HG02970 (cell line): ENCODE measurements around the gene DPH6.

Experiments
- ATAC-seq: cut with Tn5 transposase; IDR thresholded peaks from one replicate; pipeline ENCODE4 v1.9.1; 2021; ENCODE audit warnings: mild to moderate bottlenecking, moderate library complexity, moderate number of reproducible peaks; ENCODE audit not compliant: unreplicated experiment, low FRiP score

Gene DPH6

GRCh38 chr15:35490511-35490910 lies 55.5 kb downstream of the DPH6 start:
- ATAC-seq, result no peak

DNA sequence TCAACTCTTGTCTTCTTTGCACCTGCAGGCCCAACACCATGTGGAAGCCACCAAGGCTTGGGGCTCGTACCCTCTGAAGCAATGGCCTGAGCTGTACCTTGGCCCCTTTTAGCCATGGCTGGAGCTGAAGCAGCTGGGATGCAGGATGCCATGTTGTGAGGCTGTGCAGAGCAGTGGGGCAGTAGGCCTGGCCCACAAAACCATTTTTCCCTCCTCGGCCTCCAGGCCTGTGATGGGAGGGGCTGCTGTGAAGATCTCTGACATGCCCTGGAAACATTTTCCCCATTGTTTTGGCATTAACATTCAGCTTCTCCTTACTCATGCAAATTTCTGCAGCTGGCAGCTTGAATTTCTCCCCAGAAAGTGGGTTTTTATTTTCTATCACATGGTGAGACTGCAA lies 58.5 kb downstream of the DPH6 start:
- no peak for ATAC-seq

GRCh38 chr15:35486296-35486695 lies 59.7 kb downstream of the DPH6 start:
- ATAC-seq, result no peak

DNA sequence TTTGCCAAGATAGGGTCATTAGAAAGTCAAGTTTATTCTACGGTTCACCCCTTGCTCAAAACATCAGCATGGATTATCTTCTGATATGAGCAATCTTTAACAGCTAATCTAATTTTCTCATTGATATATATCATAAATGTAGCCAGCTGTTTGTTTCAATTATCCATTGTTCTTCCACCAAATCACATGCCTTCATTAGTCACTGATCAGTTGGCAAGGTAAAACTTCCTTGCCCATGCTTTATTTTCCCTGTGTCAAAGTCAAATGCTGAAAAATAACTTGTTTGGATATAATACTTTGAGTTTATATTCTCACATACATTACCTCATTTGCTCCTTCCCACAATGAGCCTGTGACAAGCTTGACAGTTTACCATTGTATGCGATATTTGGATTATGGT lies 60.6 kb downstream of the DPH6 start:
- ATAC-seq, result no peak

DNA sequence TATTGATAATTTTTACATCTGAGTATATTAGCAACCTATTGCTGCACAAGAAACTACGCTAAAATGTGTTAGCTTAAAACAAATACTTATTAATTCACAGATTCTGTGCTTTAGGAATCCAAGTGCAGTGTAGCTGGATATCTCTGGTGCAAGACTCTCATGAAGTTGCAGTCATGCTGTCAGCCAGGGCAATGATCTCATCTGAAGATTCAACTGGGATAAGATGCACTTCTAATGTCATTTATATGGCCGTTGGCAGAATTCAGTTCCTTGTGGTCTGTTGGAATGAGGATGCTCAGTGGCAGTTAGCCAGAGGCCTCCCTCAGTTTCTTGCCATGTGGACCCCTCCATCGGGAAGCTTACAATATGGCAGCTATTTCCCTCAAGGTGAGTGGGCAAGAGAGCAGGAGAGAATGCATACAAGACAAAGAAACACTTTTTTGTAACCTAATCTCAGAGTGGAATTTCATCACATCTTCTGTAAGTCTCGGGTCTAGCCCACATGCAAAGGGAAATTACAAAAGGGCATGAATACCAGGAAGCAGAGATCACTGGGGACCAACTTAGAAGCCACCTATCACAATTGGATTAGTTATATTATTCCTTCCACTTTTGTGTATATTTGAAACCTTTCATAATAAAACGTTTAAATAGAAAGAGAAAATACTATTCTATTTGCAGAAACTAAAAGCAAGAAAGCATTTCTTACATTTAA lies 61.6 kb downstream of the DPH6 start:
- ATAC-seq, result no peak

DNA sequence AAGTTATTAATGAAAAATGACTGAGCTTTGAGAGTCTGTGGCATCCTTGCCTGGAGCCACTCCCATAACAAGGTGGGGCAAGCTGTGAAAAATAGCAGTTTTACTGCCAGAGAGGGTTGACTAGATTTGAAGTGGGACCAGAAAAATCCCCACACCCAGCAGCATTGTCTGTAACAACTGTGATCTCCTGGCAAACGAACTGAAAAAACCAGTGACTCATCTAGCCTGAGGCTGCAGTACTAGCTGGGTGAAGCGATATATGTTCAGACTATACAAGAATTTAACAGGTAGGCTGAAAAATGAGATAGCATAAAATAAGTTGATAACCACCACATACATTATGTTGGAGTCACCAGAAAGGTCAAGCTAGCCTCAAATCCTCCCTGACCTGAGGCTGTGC lies 64.0 kb downstream of the DPH6 start:
- no peak for ATAC-seq

DNA sequence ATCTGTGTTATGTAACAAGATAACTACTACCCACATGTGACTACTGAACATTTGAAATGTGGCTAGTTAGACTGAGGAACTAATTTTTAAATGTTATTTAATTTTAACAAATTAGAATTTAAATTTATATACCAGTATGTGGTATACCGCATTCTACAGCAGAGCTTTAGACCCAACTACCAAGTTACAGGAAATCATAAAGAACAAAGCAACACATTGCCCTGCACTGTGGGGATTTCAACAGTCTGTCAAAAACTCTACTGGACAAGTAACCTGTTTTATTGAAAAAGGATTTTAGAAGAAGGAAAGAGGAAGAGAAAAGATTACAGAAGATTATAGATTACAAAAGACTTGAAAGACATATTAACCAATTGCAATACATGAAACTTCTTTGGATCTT lies 64.9 kb downstream of the DPH6 start:
- no peak for ATAC-seq

DNA sequence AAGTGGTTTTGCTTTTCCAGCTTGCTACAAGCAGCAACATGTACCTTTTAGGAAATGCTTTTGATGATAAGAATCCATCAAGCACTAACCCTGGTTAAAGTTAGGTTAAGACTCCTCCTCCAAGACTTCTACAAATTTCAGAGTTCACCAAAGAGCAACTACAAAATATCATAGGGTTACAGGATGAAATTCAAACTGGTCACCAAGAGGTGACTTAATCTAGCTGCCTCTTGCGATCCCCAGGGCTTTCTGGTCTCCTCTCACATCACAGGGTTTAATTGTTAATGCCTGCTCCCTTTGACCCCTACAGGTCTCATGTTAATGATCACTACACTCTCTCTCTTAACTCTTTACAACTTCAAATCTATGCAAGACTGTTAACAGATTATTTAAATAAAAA lies 66.5 kb downstream of the DPH6 start:
- ATAC-seq, result no peak

DNA sequence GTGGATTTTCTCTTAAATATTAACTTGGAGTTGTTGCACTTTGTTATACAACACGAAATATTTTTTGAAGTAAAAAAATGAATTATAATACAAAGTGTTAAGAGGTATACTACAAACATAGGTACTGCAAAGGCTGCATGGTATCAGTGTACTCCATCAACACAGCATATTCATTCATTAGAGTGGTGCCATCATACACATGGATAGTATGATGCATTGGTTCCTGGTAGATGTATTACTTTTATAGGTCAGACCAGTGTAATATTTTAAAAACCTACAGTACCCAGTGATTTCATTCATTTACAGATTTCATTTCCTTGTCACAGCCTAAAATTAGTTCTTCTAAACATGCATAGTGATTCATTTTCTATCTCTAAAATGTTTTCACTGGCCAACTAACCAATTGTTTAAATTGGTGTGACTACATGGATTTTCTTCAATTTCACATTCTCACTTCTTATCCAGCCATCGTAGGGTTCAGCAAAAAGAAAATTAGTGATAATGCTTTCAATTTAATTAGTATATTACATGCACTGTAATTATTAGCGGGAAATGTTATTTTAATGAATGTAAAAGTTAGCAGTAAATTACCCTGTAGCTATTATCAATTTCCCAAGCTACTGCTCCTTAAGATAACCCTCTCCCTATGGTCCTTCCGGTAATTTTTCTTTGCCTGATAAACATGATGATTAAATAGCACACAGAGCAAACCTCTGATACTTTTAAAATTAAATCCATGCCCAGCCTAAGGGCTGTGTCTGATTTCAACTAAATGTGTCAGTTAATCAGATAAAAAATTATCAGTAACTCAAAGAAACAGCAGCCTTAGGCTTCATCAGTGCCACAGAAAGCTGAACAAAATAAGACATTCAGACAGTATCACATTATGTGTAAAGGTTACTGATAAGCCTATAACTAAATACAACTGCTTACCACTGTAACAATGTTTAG lies 68.4 kb downstream of the DPH6 start:
- ATAC-seq, result no peak

DNA sequence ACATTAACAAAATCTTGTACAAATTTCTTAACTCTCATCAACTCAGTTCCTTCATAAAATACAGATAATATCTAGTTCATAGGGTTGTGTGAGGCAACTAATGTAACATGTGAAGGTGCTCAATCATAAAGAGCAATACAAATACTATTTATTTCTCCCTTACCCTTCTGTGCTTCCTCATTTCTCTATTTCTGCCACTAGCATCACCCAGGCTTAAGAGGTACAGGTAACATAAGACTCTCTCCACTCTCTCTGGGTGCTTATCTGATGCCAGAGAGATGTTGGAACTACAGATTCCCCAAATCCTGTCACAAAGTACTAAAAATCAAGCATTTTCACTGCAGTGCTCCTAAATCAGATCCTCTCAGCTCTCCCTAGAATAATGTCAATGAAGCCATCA lies 74.9 kb downstream of the DPH6 start:
- no peak for ATAC-seq

- no peak for ATAC-seq
These were observed 75.5 kb downstream of the DPH6 start for GRCh38 chr15:35470441-35470840.

- no peak for ATAC-seq
These were observed 79.5 kb downstream of the DPH6 start for GRCh38 chr15:35466476-35466875.

DNA sequence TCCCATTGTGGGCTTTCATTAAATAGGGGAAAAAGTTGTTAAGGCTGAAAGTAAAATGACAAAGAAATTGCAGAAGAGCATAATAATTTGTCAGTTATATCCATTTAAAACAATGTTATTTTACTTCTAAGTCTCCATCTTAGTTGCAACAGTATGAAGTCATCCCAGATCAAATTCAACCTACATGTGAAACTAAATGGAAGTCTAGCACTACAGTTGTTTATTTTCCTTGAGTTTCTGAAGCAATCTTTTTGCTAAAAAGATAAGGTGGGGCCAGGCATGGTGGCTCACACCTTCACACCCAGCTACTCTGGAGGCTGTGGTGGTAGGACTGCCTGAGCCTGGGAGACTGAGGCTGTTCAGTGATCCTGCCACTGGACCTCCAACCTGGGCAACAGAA lies 80.2 kb downstream of the DPH6 start:
- no peak for ATAC-seq

DNA sequence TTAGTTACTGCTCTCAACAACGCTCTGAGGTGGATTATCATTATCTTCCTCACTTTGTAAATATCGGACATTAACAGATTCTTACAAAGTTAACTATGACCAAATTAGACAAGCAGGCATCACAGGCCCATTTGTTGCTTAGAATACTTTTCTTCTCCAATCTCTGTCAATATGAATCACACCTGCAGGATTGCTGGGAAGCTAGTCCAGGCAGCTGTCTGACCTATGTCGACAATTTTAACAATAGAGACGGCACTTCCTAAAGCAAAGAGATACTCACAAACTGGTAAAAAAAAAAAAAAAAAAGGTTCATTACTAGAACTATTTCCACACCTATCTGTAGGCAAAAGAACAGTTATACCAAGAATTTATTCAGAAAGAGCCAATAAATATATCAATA lies 85.3 kb downstream of the DPH6 start:
- no peak for ATAC-seq

GRCh38 chr15:35458176-35458856 lies 87.6 kb downstream of the DPH6 start:
- ATAC-seq, result no peak

- no peak for ATAC-seq
These were observed 90.8 kb downstream of the DPH6 start for GRCh38 chr15:35455201-35455600.

GRCh38 chr15:35450492-35450891 lies 95.5 kb downstream of the DPH6 start:
- ATAC-seq, result no peak

DNA sequence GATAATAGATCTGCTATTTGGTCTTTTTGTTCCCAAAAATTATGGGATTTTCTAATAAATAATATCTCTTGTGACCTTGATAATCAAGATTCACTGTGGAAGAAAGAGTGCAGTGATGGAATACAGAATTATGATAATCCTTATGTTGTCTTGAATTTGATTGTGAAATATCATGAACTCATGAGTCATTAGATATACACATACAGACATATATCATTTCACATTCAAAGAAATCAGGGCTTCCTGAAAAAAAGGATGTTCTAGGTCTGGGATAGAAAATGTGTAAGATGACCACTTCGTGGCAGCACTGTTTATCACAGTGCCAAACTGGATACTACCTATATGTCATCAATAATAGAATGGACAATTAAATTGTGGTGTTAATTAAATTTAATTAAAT lies 97.7 kb downstream of the DPH6 start:
- ATAC-seq, result no peak

- no peak for ATAC-seq
These were observed 100.1 kb downstream of the DPH6 start for GRCh38 chr15:35445891-35446290.

GRCh38 chr15:35444557-35445204 lies 101.3 kb downstream of the DPH6 start:
- ATAC-seq, result no peak

GRCh38 chr15:35443376-35443775 lies 102.6 kb downstream of the DPH6 start:
- no peak for ATAC-seq
